ENCODE measurements around the gene GKN1.

The GKN1 gene

GRCh38 chr2:68989035-68989434 is 14.6 kb downstream of the GKN1 start:
- H3K9me3 ChIP-seq (ENCODE audit: insufficient read depth, low read depth, low read length), result no peaks in the 10 kb centered on the region
- H3K27me3 ChIP-seq (ENCODE audit: insufficient read depth, low read length), result no peaks in the 10 kb centered on the region
- no peak overlapping the region for H3K9ac ChIP-seq (ENCODE audit: low read depth, low read length)
- no peaks in the 10 kb centered on the region for H3K36me3 ChIP-seq (ENCODE audit: insufficient read depth, low read depth, low read length)
- H3K27ac ChIP-seq (ENCODE audit: low read length), result no peak overlapping the region
- no peaks in the 10 kb centered on the region for H3K4me1 ChIP-seq (ENCODE audit: insufficient read depth, low read length)
- no peak overlapping the region for H3K4me3 ChIP-seq (ENCODE audit: low read length)

GRCh38 chr2:68992341-68992740 is 17.9 kb downstream of the GKN1 start:
- Histone ChIP-seq H3K4me1 (ENCODE audit: insufficient read depth, low read length) (no peaks in the 10 kb centered on the region), H3K9ac (ENCODE audit: low read depth, low read length) (no peak overlapping the region), H3K27me3 (ENCODE audit: insufficient read depth, low read length) (no peaks in the 10 kb centered on the region), H3K27ac (ENCODE audit: low read length) (no peak overlapping the region), H3K4me3 (ENCODE audit: low read length) (no peak overlapping the region), H3K9me3 (ENCODE audit: insufficient read depth, low read depth, low read length) (no peaks in the 10 kb centered on the region), H3K36me3 (ENCODE audit: insufficient read depth, low read depth, low read length) (no peaks in the 10 kb centered on the region)

GRCh38 chr2:68992933-68993332 is 18.5 kb downstream of the GKN1 start:
- H3K9me3 ChIP-seq (ENCODE audit: insufficient read depth, low read depth, low read length), result no peaks in the 10 kb centered on the region
- no peak overlapping the region for H3K4me3 ChIP-seq (ENCODE audit: low read length)
- H3K9ac ChIP-seq (ENCODE audit: low read depth, low read length), result no peak overlapping the region
- H3K27ac ChIP-seq (ENCODE audit: low read length), result no peak overlapping the region
- no peaks in the 10 kb centered on the region for H3K4me1 ChIP-seq (ENCODE audit: insufficient read depth, low read length)
- H3K27me3 ChIP-seq (ENCODE audit: insufficient read depth, low read length), result no peaks in the 10 kb centered on the region
- no peaks in the 10 kb centered on the region for H3K36me3 ChIP-seq (ENCODE audit: insufficient read depth, low read depth, low read length)

DNA sequence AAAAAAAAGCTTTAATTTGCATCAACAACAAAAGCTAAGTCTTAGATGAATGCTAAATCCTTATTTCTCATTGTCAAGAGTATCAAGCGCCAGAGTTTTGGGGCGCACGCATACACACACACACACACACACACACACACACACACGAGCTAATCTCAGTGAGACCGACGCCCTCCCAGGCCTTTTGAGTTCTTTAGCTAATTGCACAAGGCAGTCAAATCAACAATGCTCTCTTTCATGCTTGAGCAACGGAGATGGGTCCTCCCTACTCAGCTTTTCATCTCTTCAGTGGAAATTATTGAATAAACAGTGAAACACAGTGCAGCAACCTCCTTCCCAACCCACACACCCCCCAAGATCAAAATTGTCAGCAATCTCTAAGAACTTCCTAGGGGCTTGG is 19.2 kb downstream of the GKN1 start:
- no peak overlapping the region for H3K27ac ChIP-seq (ENCODE audit: low read length)
- no peaks in the 10 kb centered on the region for H3K9me3 ChIP-seq (ENCODE audit: insufficient read depth, low read depth, low read length)
- no peaks in the 10 kb centered on the region for H3K27me3 ChIP-seq (ENCODE audit: insufficient read depth, low read length)
- H3K36me3 ChIP-seq (ENCODE audit: insufficient read depth, low read depth, low read length), result no peaks in the 10 kb centered on the region
- H3K4me1 ChIP-seq (ENCODE audit: insufficient read depth, low read length), result no peaks in the 10 kb centered on the region
- H3K9ac ChIP-seq (ENCODE audit: low read depth, low read length), result no peak overlapping the region
- H3K4me3 ChIP-seq (ENCODE audit: low read length), result no peak overlapping the region

DNA sequence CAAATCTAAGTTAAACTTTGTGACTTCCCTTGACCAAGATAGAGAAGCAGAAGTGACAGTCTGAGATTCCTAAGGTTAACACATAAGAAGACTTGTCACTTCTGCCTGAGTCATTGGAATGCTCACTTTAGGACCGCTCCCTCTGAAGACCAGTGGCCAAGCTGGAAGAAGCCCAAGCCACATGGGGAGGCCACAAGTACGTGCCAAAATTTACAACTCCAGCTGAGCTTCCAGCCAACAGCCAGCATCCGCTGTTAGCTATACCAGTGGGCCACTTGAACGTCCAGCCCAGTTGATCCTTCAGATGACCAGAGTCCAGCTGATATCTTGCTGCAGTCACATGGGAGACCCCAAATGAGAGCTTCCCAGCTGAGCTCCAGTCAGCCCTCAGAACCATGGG is 20.4 kb downstream of the GKN1 start:
- no peak overlapping the region for H3K9ac ChIP-seq (ENCODE audit: low read depth, low read length)
- no peaks in the 10 kb centered on the region for H3K36me3 ChIP-seq (ENCODE audit: insufficient read depth, low read depth, low read length)
- no peak overlapping the region for H3K27ac ChIP-seq (ENCODE audit: low read length)
- no peaks in the 10 kb centered on the region for H3K4me1 ChIP-seq (ENCODE audit: insufficient read depth, low read length)
- H3K27me3 ChIP-seq (ENCODE audit: insufficient read depth, low read length), result no peaks in the 10 kb centered on the region
- H3K4me3 ChIP-seq (ENCODE audit: low read length), result no peak overlapping the region
- no peaks in the 10 kb centered on the region for H3K9me3 ChIP-seq (ENCODE audit: insufficient read depth, low read depth, low read length)

DNA sequence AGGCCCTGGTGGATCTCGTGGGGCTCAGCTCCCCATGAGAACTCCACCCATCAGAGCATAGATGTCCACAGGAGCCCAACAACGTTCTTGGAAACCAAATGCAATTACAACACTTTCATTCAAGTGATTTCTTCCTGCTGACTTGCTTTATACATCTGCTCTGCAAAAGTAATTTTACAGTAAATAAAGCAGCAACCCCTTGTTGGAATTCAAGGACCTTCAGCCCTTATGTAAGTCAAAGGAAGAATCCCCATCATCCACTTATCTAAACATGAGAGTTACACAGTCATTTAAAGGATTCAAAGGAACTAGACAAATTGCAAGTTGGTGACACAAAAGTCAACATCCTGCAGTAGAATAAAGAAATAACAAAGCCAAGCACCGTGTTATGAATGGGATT is 21.5 kb downstream of the GKN1 start:
- Histone ChIP-seq H3K36me3 (ENCODE audit: insufficient read depth, low read depth, low read length) (no peaks in the 10 kb centered on the region), H3K27me3 (ENCODE audit: insufficient read depth, low read length) (no peaks in the 10 kb centered on the region), H3K9ac (ENCODE audit: low read depth, low read length) (no peak overlapping the region), H3K27ac (ENCODE audit: low read length) (no peak overlapping the region), H3K4me1 (ENCODE audit: insufficient read depth, low read length) (no peaks in the 10 kb centered on the region), H3K9me3 (ENCODE audit: insufficient read depth, low read depth, low read length) (no peaks in the 10 kb centered on the region), H3K4me3 (ENCODE audit: low read length) (no peak overlapping the region)

- H3K27ac ChIP-seq (ENCODE audit: low read length), result no peak overlapping the region
- no peak overlapping the region for H3K4me3 ChIP-seq (ENCODE audit: low read length)
These were observed 23.0 kb downstream of the GKN1 start for GRCh38 chr2:68997401-68997800.

DNA sequence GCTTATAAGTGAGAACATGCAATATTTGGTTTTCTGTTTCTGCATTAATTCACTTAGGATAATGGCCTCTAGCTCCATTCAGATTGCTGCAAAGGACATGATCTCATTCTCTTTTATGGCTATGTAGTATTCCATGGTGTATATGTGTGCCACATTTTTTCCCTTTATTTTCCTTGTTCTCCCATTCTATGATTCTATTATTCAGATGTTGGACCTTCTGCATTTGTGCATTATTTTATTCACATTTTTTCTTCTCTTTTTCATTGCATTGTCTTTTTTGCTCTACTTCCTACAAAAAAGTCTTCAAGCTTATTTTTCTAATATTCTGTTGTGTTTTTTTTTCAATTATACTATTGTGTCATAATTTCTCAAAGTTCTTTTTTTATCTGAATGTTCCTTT is 27.4 kb downstream of the GKN1 start:
- H3K9me3 ChIP-seq (ENCODE audit: insufficient read depth, low read depth, low read length), result peaks cover 13% of the 10 kb centered on the region; the same call in 1 of the 2 replicates
- no peaks in the 10 kb centered on the region for H3K4me1 ChIP-seq (ENCODE audit: insufficient read depth, low read length)
- H3K36me3 ChIP-seq (ENCODE audit: insufficient read depth, low read depth, low read length), result no peaks in the 10 kb centered on the region
- no peak overlapping the region for H3K27ac ChIP-seq (ENCODE audit: low read length)
- H3K27me3 ChIP-seq (ENCODE audit: insufficient read depth, low read length), result no peaks in the 10 kb centered on the region
- H3K9ac ChIP-seq (ENCODE audit: low read depth, low read length), result no peak overlapping the region
- no peak overlapping the region for H3K4me3 ChIP-seq (ENCODE audit: low read length)

More at GRCh38 chr2:68997401-68997800, 23.0 kb downstream of the GKN1 start:
- Histone ChIP-seq H3K36me3 (ENCODE audit: insufficient read depth, low read depth, low read length) (no peaks in the 10 kb centered on the region), H3K27me3 (ENCODE audit: insufficient read depth, low read length) (no peaks in the 10 kb centered on the region), H3K9me3 (ENCODE audit: insufficient read depth, low read depth, low read length) (peaks cover 13% of the 10 kb centered on the region; the same call in 1 of the 2 replicates), H3K9ac (ENCODE audit: low read depth, low read length) (no peak overlapping the region), H3K4me1 (ENCODE audit: insufficient read depth, low read length) (no peaks in the 10 kb centered on the region)

DNA sequence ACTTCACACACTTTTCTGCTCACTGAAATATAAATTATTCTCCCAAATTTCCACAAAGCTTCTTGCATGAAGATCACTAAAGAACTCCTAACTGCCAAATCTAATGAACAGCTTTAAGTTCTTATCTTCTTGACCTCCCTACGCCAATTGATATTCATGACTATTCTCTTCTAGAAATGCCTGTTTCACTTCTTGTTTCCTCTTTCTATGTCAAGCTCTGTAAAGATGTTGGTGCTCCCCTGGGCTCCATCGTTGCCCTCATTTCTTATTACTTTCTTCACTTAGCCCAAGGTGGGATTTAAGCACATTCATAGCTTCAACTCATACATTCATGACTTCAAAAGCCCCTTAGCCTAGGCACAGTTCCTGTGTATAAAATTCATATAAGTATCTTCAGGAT is 29.3 kb downstream of the GKN1 start:
- no peak overlapping the region for H3K4me3 ChIP-seq (ENCODE audit: low read length)
- no peaks in the 10 kb centered on the region for H3K36me3 ChIP-seq (ENCODE audit: insufficient read depth, low read depth, low read length)
- H3K4me1 ChIP-seq (ENCODE audit: insufficient read depth, low read length), result no peaks in the 10 kb centered on the region
- peaks cover 13% of the 10 kb centered on the region; the same call in 1 of the 2 replicates for H3K9me3 ChIP-seq (ENCODE audit: insufficient read depth, low read depth, low read length)
- H3K27me3 ChIP-seq (ENCODE audit: insufficient read depth, low read length), result no peaks in the 10 kb centered on the region
- no peak overlapping the region for H3K9ac ChIP-seq (ENCODE audit: low read depth, low read length)
- no peak overlapping the region for H3K27ac ChIP-seq (ENCODE audit: low read length)

GRCh38 chr2:69007169-69007568 is 32.7 kb downstream of the GKN1 start:
- peaks cover 2% of the 10 kb centered on the region; the same call in 1 of the 2 replicates for H3K9me3 ChIP-seq (ENCODE audit: insufficient read depth, low read depth, low read length)
- peaks cover 11% of the 10 kb centered on the region for H3K27me3 ChIP-seq (ENCODE audit: insufficient read depth, low read length)
- H3K9ac ChIP-seq (ENCODE audit: low read depth, low read length), result no peak overlapping the region
- H3K27ac ChIP-seq (ENCODE audit: low read length), result no peak overlapping the region
- no peak overlapping the region for H3K4me3 ChIP-seq (ENCODE audit: low read length)
- no peaks in the 10 kb centered on the region for H3K36me3 ChIP-seq (ENCODE audit: insufficient read depth, low read depth, low read length)
- no peaks in the 10 kb centered on the region for H3K4me1 ChIP-seq (ENCODE audit: insufficient read depth, low read length)

- H3K27me3 ChIP-seq (ENCODE audit: insufficient read depth, low read length), result peaks cover 16% of the 10 kb centered on the region
- no peak overlapping the region for H3K4me3 ChIP-seq (ENCODE audit: low read length)
- no peaks in the 10 kb centered on the region for H3K36me3 ChIP-seq (ENCODE audit: insufficient read depth, low read depth, low read length)
- no peaks in the 10 kb centered on the region for H3K9me3 ChIP-seq (ENCODE audit: insufficient read depth, low read depth, low read length)
- no peaks in the 10 kb centered on the region for H3K4me1 ChIP-seq (ENCODE audit: insufficient read depth, low read length)
- no peak overlapping the region for H3K9ac ChIP-seq (ENCODE audit: low read depth, low read length)
- no peak overlapping the region for H3K27ac ChIP-seq (ENCODE audit: low read length)
These were observed 33.2 kb downstream of the GKN1 start for GRCh38 chr2:69007603-69008002.

DNA sequence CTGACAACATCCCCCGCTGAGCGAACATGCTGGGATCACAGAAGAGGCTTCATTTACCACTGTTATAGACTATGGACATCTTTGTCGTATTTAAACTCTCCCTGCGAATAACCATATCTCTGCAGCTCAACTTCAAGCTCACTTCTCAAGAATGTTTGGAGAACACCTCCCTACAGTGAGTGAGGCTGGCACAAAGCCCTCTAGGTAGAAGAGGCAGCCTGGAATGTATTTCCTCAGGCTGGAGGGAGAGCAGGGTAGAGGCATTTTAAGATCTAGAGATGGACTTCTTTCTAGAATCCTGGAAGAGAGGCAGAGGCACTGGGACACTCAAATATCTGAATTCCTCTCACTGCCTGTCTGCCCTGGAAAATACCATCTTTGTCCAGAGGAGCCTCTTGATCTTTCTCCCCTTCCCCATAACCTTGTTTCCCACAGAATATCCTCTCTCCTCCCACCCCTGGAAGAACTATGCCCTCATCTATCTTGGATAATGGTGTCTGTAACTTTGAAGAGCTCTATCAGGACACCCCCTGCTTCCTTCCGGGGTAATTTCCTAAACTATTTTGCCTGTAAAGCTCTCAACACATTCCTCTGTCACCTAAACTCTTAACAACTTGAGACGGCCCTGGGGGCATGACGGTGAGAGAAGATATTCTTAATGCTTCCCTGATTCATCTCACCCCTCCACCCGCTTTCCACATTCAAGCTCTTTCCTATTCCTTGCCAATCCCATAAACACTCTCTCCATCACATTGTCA is 36.2 kb downstream of the GKN1 start:
- Histone ChIP-seq H3K36me3 (ENCODE audit: insufficient read depth, low read depth, low read length) (no peaks in the 10 kb centered on the region), H3K9me3 (ENCODE audit: insufficient read depth, low read depth, low read length) (no peaks in the 10 kb centered on the region), H3K9ac (ENCODE audit: low read depth, low read length) (no peak overlapping the region), H3K27ac (ENCODE audit: low read length) (no peak overlapping the region), H3K27me3 (ENCODE audit: insufficient read depth, low read length) (peaks cover 18% of the 10 kb centered on the region), H3K4me1 (ENCODE audit: insufficient read depth, low read length) (peaks cover 6% of the 10 kb centered on the region; the same call in 1 of the 2 replicates), H3K4me3 (ENCODE audit: low read length) (no peak overlapping the region)

Data from iPS-20b (cell line).